Measurements from ENCODE around the gene PELO.
"Not testable (repeated sequence)": the region's sequence is repeated elsewhere in the genome, so short reads cannot be mapped to it uniquely, and the experiment has no call there.

PELO gene

GRCh38 chr5:52809884-52810283, 22.2 kb downstream of the PELO start:
- Histone ChIP-seq H3K36me3 (ENCODE audit: insufficient read depth, low read length) (no peaks in the 10 kb centered on the region), H2AFZ (ENCODE audit: low read depth, low read length) (no peak overlapping the region), H3K27me3 (ENCODE audit: insufficient read depth, low read length) (no peaks in the 10 kb centered on the region), H3K9me3 (ENCODE audit: low read length) (no peaks in the 10 kb centered on the region), H3K4me3 (ENCODE audit: low read length) (no peak overlapping the region), H3K4me1 (ENCODE audit: insufficient read depth, low read length) (no peaks in the 10 kb centered on the region)

DNA sequence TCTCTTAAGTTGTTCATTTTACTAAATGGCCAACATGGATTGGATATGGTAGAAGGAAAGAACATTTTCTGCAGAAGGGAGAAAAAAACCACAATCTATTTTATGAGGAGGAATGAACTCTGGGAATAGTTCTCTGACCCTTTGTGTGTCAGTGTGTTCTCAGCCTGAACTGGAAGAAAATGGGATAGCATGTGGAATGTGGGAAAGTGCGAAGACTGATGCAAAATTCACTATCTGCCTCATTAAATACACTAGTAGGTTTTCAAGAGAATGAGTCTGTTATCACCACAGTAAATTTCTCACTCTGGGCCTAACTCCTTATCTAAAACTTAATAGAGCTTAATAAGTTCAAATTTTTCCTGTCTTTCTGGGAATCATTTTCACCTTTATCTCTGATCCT, 22.7 kb downstream of the PELO start:
- Histone ChIP-seq H3K36me3 (ENCODE audit: insufficient read depth, low read length) (no peaks in the 10 kb centered on the region), H2AFZ (ENCODE audit: low read depth, low read length) (no peak overlapping the region), H3K9me3 (ENCODE audit: low read length) (no peaks in the 10 kb centered on the region), H3K27me3 (ENCODE audit: insufficient read depth, low read length) (no peaks in the 10 kb centered on the region), H3K4me3 (ENCODE audit: low read length) (no peak overlapping the region), H3K4me1 (ENCODE audit: insufficient read depth, low read length) (no peaks in the 10 kb centered on the region)

GRCh38 chr5:52811067-52811749, 23.5 kb downstream of the PELO start:
- no peak overlapping the region for H3K4me3 ChIP-seq (ENCODE audit: low read length)

GRCh38 chr5:52814352-52815148, 26.8 kb downstream of the PELO start:
- H3K9me3 ChIP-seq (ENCODE audit: low read length): no peaks in the 10 kb centered on the region
- no peak overlapping the region for H3K4me3 ChIP-seq (ENCODE audit: low read length)
- H3K27me3 ChIP-seq (ENCODE audit: insufficient read depth, low read length): no peaks in the 10 kb centered on the region
- H2AFZ ChIP-seq (ENCODE audit: low read depth, low read length): no peak overlapping the region
- no peaks in the 10 kb centered on the region for H3K36me3 ChIP-seq (ENCODE audit: insufficient read depth, low read length)
- H3K4me1 ChIP-seq (ENCODE audit: insufficient read depth, low read length): no peaks in the 10 kb centered on the region

More at GRCh38 chr5:52811067-52811749, 23.5 kb downstream of the PELO start:
- Histone ChIP-seq H2AFZ (ENCODE audit: low read depth, low read length) (no peak overlapping the region), H3K36me3 (ENCODE audit: insufficient read depth, low read length) (no peaks in the 10 kb centered on the region), H3K27me3 (ENCODE audit: insufficient read depth, low read length) (no peaks in the 10 kb centered on the region), H3K9me3 (ENCODE audit: low read length) (no peaks in the 10 kb centered on the region), H3K4me1 (ENCODE audit: insufficient read depth, low read length) (no peaks in the 10 kb centered on the region)

DNA sequence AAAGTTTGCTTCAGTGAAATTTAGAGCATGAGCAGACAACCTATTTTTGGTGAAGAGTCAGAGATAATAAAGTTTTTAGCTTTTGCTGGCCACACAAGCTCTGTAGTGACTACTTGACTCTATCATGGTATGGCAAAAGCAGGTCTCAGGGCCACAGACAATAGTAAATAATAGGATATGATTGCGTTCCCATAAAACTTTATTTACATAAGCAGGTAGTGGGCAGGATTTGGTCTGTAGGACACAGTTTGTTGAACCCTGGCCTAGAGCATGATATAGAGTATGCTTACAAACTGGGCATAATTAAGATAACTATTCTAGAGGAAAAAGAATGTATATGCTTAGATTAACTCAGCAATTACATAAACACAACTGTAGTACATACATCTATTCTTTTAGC, 30.1 kb downstream of the PELO start:
- H3K27me3 ChIP-seq (ENCODE audit: insufficient read depth, low read length): no peaks in the 10 kb centered on the region
- no peaks in the 10 kb centered on the region for H3K36me3 ChIP-seq (ENCODE audit: insufficient read depth, low read length)
- H2AFZ ChIP-seq (ENCODE audit: low read depth, low read length): no peak overlapping the region
- H3K9me3 ChIP-seq (ENCODE audit: low read length): no peaks in the 10 kb centered on the region
- no peaks in the 10 kb centered on the region for H3K4me1 ChIP-seq (ENCODE audit: insufficient read depth, low read length)
- H3K4me3 ChIP-seq (ENCODE audit: low read length): no peak overlapping the region

DNA sequence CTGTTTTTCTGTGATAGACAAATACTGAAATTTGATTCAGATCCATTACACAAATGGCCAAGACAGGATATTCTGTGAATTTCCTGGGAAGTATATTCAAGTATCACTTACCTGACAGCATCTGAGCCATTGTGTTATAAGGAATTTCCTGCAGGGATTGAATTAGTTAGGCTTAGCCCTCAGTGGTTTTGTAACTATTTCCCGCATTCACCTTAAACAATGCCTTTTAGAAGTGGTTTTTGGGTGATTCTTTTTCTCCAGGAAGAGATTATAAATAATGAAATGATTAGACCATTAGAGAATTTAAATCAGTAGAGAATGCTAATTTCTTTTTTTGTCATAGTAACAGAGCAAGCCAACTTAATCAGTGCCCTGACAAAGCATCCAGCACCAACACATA, 30.6 kb downstream of the PELO start:
- no peaks in the 10 kb centered on the region for H3K9me3 ChIP-seq (ENCODE audit: low read length)
- no peaks in the 10 kb centered on the region for H3K36me3 ChIP-seq (ENCODE audit: insufficient read depth, low read length)
- H2AFZ ChIP-seq (ENCODE audit: low read depth, low read length): no peak overlapping the region
- H3K4me1 ChIP-seq (ENCODE audit: insufficient read depth, low read length): no peaks in the 10 kb centered on the region
- no peak overlapping the region for H3K4me3 ChIP-seq (ENCODE audit: low read length)
- H3K27me3 ChIP-seq (ENCODE audit: insufficient read depth, low read length): no peaks in the 10 kb centered on the region

- not testable (repeated sequence) for H2AFZ ChIP-seq (ENCODE audit: low read depth, low read length); H3K36me3 ChIP-seq (ENCODE audit: insufficient read depth, low read length); H3K4me3 ChIP-seq (ENCODE audit: low read length); H3K4me1 ChIP-seq (ENCODE audit: insufficient read depth, low read length); H3K9me3 ChIP-seq (ENCODE audit: low read length); H3K27me3 ChIP-seq (ENCODE audit: insufficient read depth, low read length)
Observed at GRCh38 chr5:52818807-52819206, 31.1 kb downstream of the PELO start.

- Histone ChIP-seq H3K27me3 (ENCODE audit: insufficient read depth, low read length) (no peaks in the 10 kb centered on the region), H3K36me3 (ENCODE audit: insufficient read depth, low read length) (no peaks in the 10 kb centered on the region), H3K4me3 (ENCODE audit: low read length) (no peak overlapping the region), H3K4me1 (ENCODE audit: insufficient read depth, low read length) (no peaks in the 10 kb centered on the region), H3K9me3 (ENCODE audit: low read length) (no peaks in the 10 kb centered on the region), H2AFZ (ENCODE audit: low read depth, low read length) (no peak overlapping the region)
Observed at GRCh38 chr5:52821901-52822300, 34.2 kb downstream of the PELO start.

DNA sequence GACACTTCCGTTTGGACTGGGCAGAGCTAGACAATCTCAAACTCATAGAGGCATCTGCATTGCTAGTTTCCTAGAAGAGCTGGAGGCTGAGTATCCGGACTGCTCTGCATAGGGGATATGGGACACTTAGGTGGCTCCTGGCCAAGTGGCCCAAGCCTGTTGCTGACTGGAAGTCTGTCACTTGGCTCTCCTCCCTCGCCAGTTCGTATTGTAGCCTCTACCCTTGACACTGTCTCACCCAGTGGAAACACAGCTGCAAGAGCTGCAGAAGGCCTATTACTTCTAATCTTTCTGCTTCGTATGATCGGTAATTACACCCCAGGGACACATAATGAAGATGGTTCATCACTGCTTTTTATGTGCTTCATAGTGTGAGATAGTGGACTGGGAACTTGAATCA, 34.7 kb downstream of the PELO start:
- no peaks in the 10 kb centered on the region for H3K9me3 ChIP-seq (ENCODE audit: low read length)
- H3K27me3 ChIP-seq (ENCODE audit: insufficient read depth, low read length): no peaks in the 10 kb centered on the region
- no peaks in the 10 kb centered on the region for H3K36me3 ChIP-seq (ENCODE audit: insufficient read depth, low read length)
- H3K4me3 ChIP-seq (ENCODE audit: low read length): no peak overlapping the region
- no peaks in the 10 kb centered on the region for H3K4me1 ChIP-seq (ENCODE audit: insufficient read depth, low read length)
- no peak overlapping the region for H2AFZ ChIP-seq (ENCODE audit: low read depth, low read length)

DNA sequence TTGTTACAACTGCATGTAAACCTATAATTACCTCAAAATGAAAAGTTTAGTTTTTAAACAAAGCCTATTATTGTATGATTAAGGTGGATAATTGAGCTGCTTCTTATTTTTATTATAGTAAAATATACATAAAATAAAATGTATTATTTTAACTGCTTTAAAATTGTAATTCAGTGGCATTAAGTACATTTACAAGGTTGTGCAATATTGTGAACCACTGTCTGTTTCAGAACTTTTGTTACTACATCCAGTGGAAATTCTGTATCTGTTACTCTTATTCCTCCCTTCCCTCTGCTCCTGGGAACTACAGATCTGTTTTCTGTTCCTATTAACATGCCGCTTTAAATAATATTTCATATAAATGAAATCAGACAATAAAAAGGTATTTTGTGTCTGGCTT, 37.1 kb downstream of the PELO start:
- H3K9me3 ChIP-seq (ENCODE audit: low read length): no peaks in the 10 kb centered on the region
- H2AFZ ChIP-seq (ENCODE audit: low read depth, low read length): no peak overlapping the region
- H3K27me3 ChIP-seq (ENCODE audit: insufficient read depth, low read length): no peaks in the 10 kb centered on the region
- H3K36me3 ChIP-seq (ENCODE audit: insufficient read depth, low read length): no peaks in the 10 kb centered on the region
- H3K4me3 ChIP-seq (ENCODE audit: low read length): no peak overlapping the region
- no peaks in the 10 kb centered on the region for H3K4me1 ChIP-seq (ENCODE audit: insufficient read depth, low read length)

DNA sequence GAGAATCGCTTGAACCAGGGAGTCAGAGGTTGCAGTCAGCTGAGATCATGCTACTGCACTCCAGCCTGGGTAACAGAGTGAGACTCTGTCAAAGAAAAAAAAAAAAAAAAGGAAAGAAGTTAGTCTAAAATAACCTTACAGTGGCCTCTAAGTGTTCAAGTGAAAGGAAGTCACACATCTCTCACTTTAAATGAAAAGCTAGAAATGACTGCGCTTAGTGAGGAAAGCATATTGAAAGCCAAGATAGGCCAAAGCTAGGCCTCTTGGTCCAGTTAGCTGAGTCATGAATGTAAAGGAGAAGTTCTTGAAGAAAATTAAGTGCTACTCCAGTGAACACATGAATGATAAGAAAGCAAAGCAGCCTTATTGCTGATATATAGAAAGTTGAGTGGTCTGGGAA, 38.1 kb downstream of the PELO start:
- H3K4me1 ChIP-seq (ENCODE audit: insufficient read depth, low read length): peaks cover 2% of the 10 kb centered on the region
- H3K27me3 ChIP-seq (ENCODE audit: insufficient read depth, low read length): no peaks in the 10 kb centered on the region
- H3K4me3 ChIP-seq (ENCODE audit: low read length): no peak overlapping the region
- H3K9me3 ChIP-seq (ENCODE audit: low read length): no peaks in the 10 kb centered on the region
- no peaks in the 10 kb centered on the region for H3K36me3 ChIP-seq (ENCODE audit: insufficient read depth, low read length)
- H2AFZ ChIP-seq (ENCODE audit: low read depth, low read length): no peak overlapping the region

DNA sequence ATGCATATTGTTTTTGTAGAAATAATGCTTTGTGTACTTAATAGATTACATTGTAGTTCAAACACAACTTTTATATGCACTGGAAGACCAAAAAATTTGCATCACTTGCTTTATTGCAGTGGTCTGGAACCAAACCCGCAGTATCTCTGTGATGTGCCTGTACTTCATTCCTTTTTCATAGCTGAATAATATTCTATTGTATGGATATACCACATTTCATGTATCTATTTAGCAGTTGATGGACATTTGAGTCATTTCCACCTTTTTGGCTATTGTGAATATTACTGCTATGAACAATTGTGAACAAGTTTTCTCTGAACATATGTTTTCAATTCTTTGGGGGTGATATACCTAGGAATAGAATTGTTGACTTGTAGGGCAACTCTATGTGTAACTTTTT, 40.1 kb downstream of the PELO start:
- Histone ChIP-seq H3K9me3 (ENCODE audit: low read length) (no peaks in the 10 kb centered on the region), H3K36me3 (ENCODE audit: insufficient read depth, low read length) (no peaks in the 10 kb centered on the region), H3K4me3 (ENCODE audit: low read length) (no peak overlapping the region), H2AFZ (ENCODE audit: low read depth, low read length) (no peak overlapping the region), H3K4me1 (ENCODE audit: insufficient read depth, low read length) (peaks cover 2% of the 10 kb centered on the region), H3K27me3 (ENCODE audit: insufficient read depth, low read length) (no peaks in the 10 kb centered on the region)

DNA sequence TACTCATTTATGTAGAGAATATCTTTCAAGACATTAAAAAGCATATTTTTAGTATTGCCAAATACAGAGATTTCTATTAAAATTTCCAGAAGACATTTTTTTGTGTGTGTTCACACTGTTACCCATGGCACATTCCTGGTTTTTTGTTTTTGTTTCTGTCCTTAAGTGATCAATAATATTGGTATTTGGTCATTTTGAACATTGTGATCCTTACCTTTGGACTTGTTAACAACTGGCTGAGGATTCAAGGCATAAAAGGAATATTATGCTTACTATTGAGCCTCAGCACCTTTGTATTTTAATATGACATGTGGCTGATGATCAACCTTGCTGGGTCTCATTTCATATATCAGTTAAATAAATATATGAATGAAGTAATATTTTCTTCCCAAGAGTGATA, 41.9 kb downstream of the PELO start:
- H2AFZ ChIP-seq (ENCODE audit: low read depth, low read length): no peak overlapping the region
- H3K4me3 ChIP-seq (ENCODE audit: low read length): no peak overlapping the region
- H3K4me1 ChIP-seq (ENCODE audit: insufficient read depth, low read length): peaks cover 2% of the 10 kb centered on the region
- no peaks in the 10 kb centered on the region for H3K36me3 ChIP-seq (ENCODE audit: insufficient read depth, low read length)
- no peaks in the 10 kb centered on the region for H3K27me3 ChIP-seq (ENCODE audit: insufficient read depth, low read length)
- no peaks in the 10 kb centered on the region for H3K9me3 ChIP-seq (ENCODE audit: low read length)
